Left cardiac atrium (tissue), 4 donors: ENCODE measurements around the gene IL2RA. TPM values are rescaled to one million over a fixed set of nuclear protein-coding genes. Genes with fewer than 3 reads are reported as not detected.

Experiments used
- ATAC-seq, 2 donors: fragments of 200-7000 bp; cut with Tn5 transposase; one replicate each; pipeline ENCODE4 v1.9.1; 2020; ENCODE audit warnings: mild to moderate bottlenecking in 2 of 2, moderate library complexity in 2 of 2
- DNase-seq: peaks from one replicate; pipeline ENCODE4 v3.0.0-alpha.2; 2020
- intact Hi-C, 2 donors: fragments of 100-400 bp; cut with DNase I; formaldehyde crosslinking; loops; one replicate each; pipeline versions ENCODE4 v1.14.1 to v1.15.1; 2022 to 2023
- total RNA-seq, 2 donors: library from RNA; stranded (reverse); fragmentation: NEBNext Ultra II Directional; extraction: Animal tissue kit (Norgen Biotek cat#: 25700); gene quantifications; one replicate each; pipeline ENCODE4 v1.2.1, GENCODE V29; 2021
- donor health status: DM: no; HTN: yes; CAD: no.
- donor health status: DM: no; HTN: yes; CAD: no; lungs with severe emphysema.
- donor health status: DM: yes; HTN: yes; CAD: no.
- donor health status: Dilated cardiomyopathy.

The IL2RA gene
- total RNA-seq, 2 donors from 2014 or later: 2.7 to 6.3 TPM

GRCh38 chr10:6025683-6026255 is 36.4 kb downstream of the IL2RA start:
- DNase-seq (no peak), ATAC-seq (no peak)
- intact Hi-C loops: no loop called here

- no peak for ATAC-seq
- intact Hi-C loops: no loop called here
- DNase-seq: no peak
These were observed 37.9 kb downstream of the IL2RA start for GRCh38 chr10:6024334-6024682.

- ATAC-seq (no peak), DNase-seq (no peak)
These were observed 38.4 kb downstream of the IL2RA start for GRCh38 chr10:6023661-6024333.

GRCh38 chr10:6022660-6023059 is 39.5 kb downstream of the IL2RA start:
- ATAC-seq (peak in 1 of 2 donors; percentile 23), DNase-seq (no peak)
- intact Hi-C loops: no loop called here

More at GRCh38 chr10:6023661-6024333, 38.4 kb downstream of the IL2RA start:
- intact Hi-C loops: no loop called here

GRCh38 chr10:6020826-6021225 is 41.3 kb downstream of the IL2RA start:
- ATAC-seq (peak; percentile 9 to 24), DNase-seq (no peak)
- intact Hi-C loops: no loop called here

GRCh38 chr10:6019796-6020195 is 42.4 kb downstream of the IL2RA start:
- ATAC-seq: no peak
- intact Hi-C loops: loop anchor here (10.0 kb wide), 3 partner anchors 45 to 385 kb away; partner anchors contain the start of genes IL2RA (in 1 of the 2) and RBM17 (in 1 of the 2)
- no peak for DNase-seq

- intact Hi-C loops: loop anchor here (10.0 kb wide), 3 partner anchors 46 to 386 kb away; partner anchors contain the start of genes IL2RA (in 1 of the 2) and RBM17 (in 1 of the 2)
- DNase-seq (no peak), ATAC-seq (no peak)
These were observed 43.0 kb downstream of the IL2RA start for GRCh38 chr10:6019010-6019782.

GRCh38 chr10:6018422-6018821 is 43.7 kb downstream of the IL2RA start:
- DNase-seq (peak; percentile 80), ATAC-seq (peak in 1 of 2 donors; percentile 73)
- intact Hi-C loops: loop anchor here (10.0 kb wide), 3 partner anchors 46 to 386 kb away; partner anchors contain the start of genes IL2RA (in 1 of the 2) and RBM17 (in 1 of the 2)

- intact Hi-C loops: loop anchor here (10.0 kb wide), 3 partner anchors 47 to 387 kb away; partner anchors contain the start of genes IL2RA (in 1 of the 2) and RBM17 (in 1 of the 2)
- ATAC-seq (peak in 1 of 2 donors; percentile 8), DNase-seq (no peak)
These were observed 44.3 kb downstream of the IL2RA start for GRCh38 chr10:6017781-6018354.

GRCh38 chr10:6014241-6014761 is 47.9 kb downstream of the IL2RA start:
- ATAC-seq (peak; percentile 24 to 54), DNase-seq (peak; percentile 69)
- intact Hi-C loops: loop anchor here (10.0 kb wide), 3 partner anchors 50 to 390 kb away; partner anchors contain the start of genes IL2RA (in 1 of the 2) and RBM17 (in 1 of the 2)

- intact Hi-C loops: loop anchor here (10.0 kb wide), 3 partner anchors 51 to 391 kb away; partner anchors contain the start of genes IL2RA (in 1 of the 2) and RBM17 (in 1 of the 2)
- no peak for ATAC-seq
- DNase-seq: no peak
These were observed 48.6 kb downstream of the IL2RA start for GRCh38 chr10:6013413-6014192.

- intact Hi-C loops: loop anchor here (10.0 kb wide), 3 partner anchors 52 to 392 kb away; partner anchors contain the start of genes IL2RA (in 1 of the 2) and RBM17 (in 1 of the 2)
- ATAC-seq (no peak), DNase-seq (no peak)
These were observed 49.9 kb downstream of the IL2RA start for GRCh38 chr10:6012121-6012905.

- intact Hi-C loops: loop anchor here (10.0 kb wide), 3 partner anchors 53 to 393 kb away; partner anchors contain the start of genes IL2RA (in 1 of the 2) and RBM17 (in 1 of the 2)
- no peak for DNase-seq
- no peak for ATAC-seq
These were observed 50.6 kb downstream of the IL2RA start for GRCh38 chr10:6011558-6011957.

- ATAC-seq (no peak), DNase-seq (no peak)
- intact Hi-C loops: loop anchor here (10.0 kb wide), 3 partner anchors 54 to 394 kb away; partner anchors contain the start of genes IL2RA (in 1 of the 2) and RBM17 (in 1 of the 2)
These were observed 51.6 kb downstream of the IL2RA start for GRCh38 chr10:6010569-6010968.

- DNase-seq (no peak), ATAC-seq (no peak)
- intact Hi-C loops: loop anchor here (10.0 kb wide), 3 partner anchors 55 to 395 kb away; partner anchors contain the start of genes IL2RA (in 1 of the 2) and RBM17 (in 1 of the 2)
These were observed 52.2 kb downstream of the IL2RA start for GRCh38 chr10:6009961-6010360.

GRCh38 chr10:6009150-6009549 is 53.0 kb downstream of the IL2RA start:
- intact Hi-C loops: no loop called here
- DNase-seq (no peak), ATAC-seq (peak; percentile 80 to 87)
